B cell (primary cell): Measurements from ENCODE around the gene SEZ6L. TPM values are rescaled to one million over a fixed set of nuclear protein-coding genes. Genes with fewer than 3 reads are reported as not detected.
A peak's percentile ranks its signal among the peaks of the same experiment; 100 is the strongest.

Experiments used
- ATAC-seq: fragments of 200-7000 bp; cut with Tn5 transposase; one replicate; pipeline ENCODE4 v1.10.0; 2021; ENCODE audit warnings: low read depth, mild to moderate bottlenecking, moderate number of reproducible peaks, moderate library complexity
- CTCF ChIA-PET: fragments of 350-600 bp; sonication (Branson Sonifier 250); formaldehyde crosslinking; loops from one replicate; lab custom pipeline; 2021; ENCODE audit warnings: antibody characterized with exemption, inconsistent platforms; lab: Charles Lee
- POLR2A ChIA-PET: fragments of 350-600 bp; sonication (Branson Sonifier 250); formaldehyde crosslinking; loops from one replicate; lab custom pipeline; 2021; ENCODE audit warnings: antibody characterized with exemption; lab: Charles Lee
- DNase-seq: peaks from one replicate; pipeline ENCODE4 v3.0.0; 2013
- H2AFZ ChIP-seq: 2 replicates; pipeline ENCODE4 v1.6.1; 2012; ENCODE audit warnings: mild to moderate bottlenecking, low read depth, low read length; ENCODE audit not compliant: insufficient read depth, poor library complexity, severe bottlenecking
- H3K27ac ChIP-seq, 2 donors: 1 replicate in 1 of 2; 2 replicates in 1 of 2; pipeline ENCODE4 v1.5.1; 2012 to 2013; ENCODE audit warnings: low read length in 2 of 2, mild to moderate bottlenecking in 2 of 2, moderate library complexity in 1 of 2
- H3K27me3 ChIP-seq, 4 experiments: fragments of 200-600 bp in 1 of 4; sonication (generic) in 1 of 4; replicated peaks in 1 of 4; 1 replicate in 2 of 4; 2 replicates in 2 of 4; pipeline versions ENCODE4 v1.6.1 to v1.7.0; 2013 to 2016; ENCODE audit warnings: low read length in 3 of 4, mild to moderate bottlenecking in 2 of 4, mixed read lengths in 1 of 4, moderate library complexity in 1 of 4; ENCODE audit not compliant: insufficient read depth in 4 of 4, control insufficient read depth in 3 of 4; ENCODE audit errors: control extremely low read depth in 1 of 4
- H3K36me3 ChIP-seq, 2 experiments: replicated peaks in 1 of 2; 1 replicate in 1 of 2; 2 replicates in 1 of 2; pipeline versions ENCODE4 v1.6.1 to v1.7.1; 2013; ENCODE audit warnings: low read length in 1 of 2; ENCODE audit not compliant: insufficient read depth in 2 of 2, control insufficient read depth in 1 of 2; ENCODE audit errors: control extremely low read depth in 1 of 2, extremely low read depth in 1 of 2
- H3K4me1 ChIP-seq, 2 donors: fragments of 200-600 bp in 1 of 2; sonication (generic) in 1 of 2; 1 replicate in 1 of 2; 2 replicates in 1 of 2; pipeline versions ENCODE4 v1.5.1 to v1.6.1; 2013 to 2017; ENCODE audit warnings: low read length in 2 of 2; ENCODE audit not compliant: control insufficient read depth in 2 of 2, insufficient read depth in 2 of 2
- H3K4me2 ChIP-seq: replicated peaks from 2 replicates; pipeline ENCODE3; 2012; ENCODE audit warnings: mild to moderate bottlenecking, low read depth, low read length; ENCODE audit not compliant: poor library complexity, severe bottlenecking
- H3K4me3 ChIP-seq, 5 experiments: fragments of 200-600 bp in 1 of 5; sonication (generic) in 1 of 5; 1 replicate in 3 of 5; 2 replicates in 2 of 5; pipeline versions ENCODE4 v1.5.1 to v1.7.0; 2011 to 2016; ENCODE audit warnings: low read length in 4 of 5, mild to moderate bottlenecking in 4 of 5, low read depth in 2 of 5, control low read depth in 1 of 5, moderate library complexity in 1 of 5; ENCODE audit not compliant: insufficient read depth in 1 of 5; ENCODE audit errors: control extremely low read depth in 1 of 5, extremely low read depth in 1 of 5
- H3K79me2 ChIP-seq: fragments of 200-600 bp; sonication (generic); one replicate; pipeline ENCODE4 v1.6.0; 2016; ENCODE audit warnings: low read length; ENCODE audit not compliant: control insufficient read depth, insufficient read depth
- H3K9ac ChIP-seq: fragments of 200-600 bp; sonication (generic); 2 replicates; pipeline ENCODE4 v1.6.1; 2017; ENCODE audit warnings: mild to moderate bottlenecking, low read length, moderate library complexity
- H3K9me3 ChIP-seq, 3 donors: one replicate each; pipeline versions ENCODE4 v1.6.1 to v1.7.1; 2013; ENCODE audit warnings: low read length in 2 of 3; ENCODE audit not compliant: control insufficient read depth in 2 of 3, insufficient read depth in 1 of 3; ENCODE audit errors: control extremely low read depth in 1 of 3
- H4K20me1 ChIP-seq: 2 replicates; pipeline ENCODE4 v1.6.0; 2012; ENCODE audit warnings: mild to moderate bottlenecking, low read length; ENCODE audit not compliant: insufficient read depth, control insufficient read depth, poor library complexity, severe bottlenecking
- H3K27ac Mint-ChIP-seq: one replicate; pipeline ENCODE4 v1.8.0; 2021; ENCODE audit warnings: mixed read lengths
- H3K27me3 Mint-ChIP-seq: one replicate; pipeline ENCODE4 v1.8.0; 2021; ENCODE audit warnings: mixed read lengths
- H3K4me1 Mint-ChIP-seq: one replicate; pipeline ENCODE4 v1.8.0; 2021; ENCODE audit warnings: mixed read lengths
- H3K4me3 Mint-ChIP-seq: one replicate; pipeline ENCODE4 v1.8.0; 2021; ENCODE audit warnings: mixed read lengths
- H3K9me3 Mint-ChIP-seq: one replicate; pipeline ENCODE4 v1.8.0; 2022; ENCODE audit warnings: mixed read lengths; ENCODE audit not compliant: insufficient read depth
- EZH2 ChIP-seq: IDR thresholded peaks from 2 replicates; pipeline ENCODE4 v1.6.1; 2012; ENCODE audit warnings: borderline replicate concordance, low read depth, mild to moderate bottlenecking, moderate library complexity, low read length; ENCODE audit not compliant: insufficient read depth, poor library complexity, severe bottlenecking
- WGBS: methylation state at CpG from one replicate; pipeline ENCODE4 v1.1.5; 2013; ENCODE audit warnings: missing lambda C conversion rate; ENCODE audit not compliant: insufficient coverage; 5-methylcytosine and 5-hydroxymethylcytosine counted together
- intact Hi-C: fragments of 100-400 bp; cut with micrococcal nuclease; formaldehyde crosslinking; loops from one replicate; pipeline ENCODE4 v1.10.0; 2022
- polyA plus RNA-seq: library from polyadenylated mRNA; depleted of rRNA; stranded (reverse); fragments of >200 nt; gene quantifications from 2 replicates; pipeline ENCODE4 v1.2.3, GENCODE V29; 2012
- total RNA-seq, 2 donors: library from RNA; stranded (reverse); fragments of 120-200 nt in 1 of 2; gene quantifications; 1 replicate in 1 of 2; 2 replicates in 1 of 2; pipeline versions ENCODE4 v1.2.3 to v1.2.4, GENCODE V29; 2013 to 2022
- TF ChIP-seq, protein P1 (sequence below): fragments of 200-600 bp; IDR thresholded peaks from one replicate; pipeline ENCODE4 v1.8.0; 2022; ENCODE audit warnings: antibody characterized with exemption, mild to moderate bottlenecking

Gene SEZ6L
- total and polyA plus RNA-seq, 2 donors (not counting 1 experiment from before 2014, with no cell fraction given) = 0.04 TPM; not detected in 1

- ChIA-PET POLR2A (no interaction called here), CTCF (interaction anchor here (0.5 to 1.2 kb wide), 2 partner anchors 18 to 1077 kb away, joined by 3 to 4 read pairs; no protein-coding TSS in a partner anchor)
- no peak overlapping the region for H3K27ac ChIP-seq
- peaks cover 0 to 6% (median 0%) of the 10 kb centered on the region in 4 experiments for H3K27me3 ChIP-seq
- no peak overlapping the region for H3K4me3 Mint-ChIP-seq
- H3K4me1 Mint-ChIP-seq = no peaks in the 10 kb centered on the region
- TF ChIP-seq, protein P1, sequence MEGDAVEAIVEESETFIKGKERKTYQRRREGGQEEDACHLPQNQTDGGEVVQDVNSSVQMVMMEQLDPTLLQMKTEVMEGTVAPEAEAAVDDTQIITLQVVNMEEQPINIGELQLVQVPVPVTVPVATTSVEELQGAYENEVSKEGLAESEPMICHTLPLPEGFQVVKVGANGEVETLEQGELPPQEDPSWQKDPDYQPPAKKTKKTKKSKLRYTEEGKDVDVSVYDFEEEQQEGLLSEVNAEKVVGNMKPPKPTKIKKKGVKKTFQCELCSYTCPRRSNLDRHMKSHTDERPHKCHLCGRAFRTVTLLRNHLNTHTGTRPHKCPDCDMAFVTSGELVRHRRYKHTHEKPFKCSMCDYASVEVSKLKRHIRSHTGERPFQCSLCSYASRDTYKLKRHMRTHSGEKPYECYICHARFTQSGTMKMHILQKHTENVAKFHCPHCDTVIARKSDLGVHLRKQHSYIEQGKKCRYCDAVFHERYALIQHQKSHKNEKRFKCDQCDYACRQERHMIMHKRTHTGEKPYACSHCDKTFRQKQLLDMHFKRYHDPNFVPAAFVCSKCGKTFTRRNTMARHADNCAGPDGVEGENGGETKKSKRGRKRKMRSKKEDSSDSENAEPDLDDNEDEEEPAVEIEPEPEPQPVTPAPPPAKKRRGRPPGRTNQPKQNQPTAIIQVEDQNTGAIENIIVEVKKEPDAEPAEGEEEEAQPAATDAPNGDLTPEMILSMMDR = no peak
- TF ChIP-seq EZH2 = no peak
- 69% methylated on average over 5 of the region's 8 CpGs for WGBS
- H3K4me3 ChIP-seq = no peak overlapping the region
- DNase-seq (no peak), ATAC-seq (no peak)
- no peaks in the 10 kb centered on the region for H3K4me1 ChIP-seq
- H3K27me3 Mint-ChIP-seq = peaks cover 33% of the 10 kb centered on the region
- intact Hi-C loops = no loop called here
- H3K9me3 Mint-ChIP-seq = no peaks in the 10 kb centered on the region
- H3K9me3 ChIP-seq = no peaks in the 10 kb centered on the region
- H4K20me1 ChIP-seq = no peaks in the 10 kb centered on the region
- H3K36me3 ChIP-seq = no peaks in the 10 kb centered on the region
- H3K4me2 ChIP-seq = no peak overlapping the region
- H3K9ac ChIP-seq = no peak overlapping the region
- H3K79me2 ChIP-seq = no peaks in the 10 kb centered on the region
- H2AFZ ChIP-seq = no peak overlapping the region
- no peak overlapping the region for H3K27ac Mint-ChIP-seq
These were observed 159.0 kb downstream of the SEZ6L start for GRCh38 chr22:26328221-26328620.

DNA sequence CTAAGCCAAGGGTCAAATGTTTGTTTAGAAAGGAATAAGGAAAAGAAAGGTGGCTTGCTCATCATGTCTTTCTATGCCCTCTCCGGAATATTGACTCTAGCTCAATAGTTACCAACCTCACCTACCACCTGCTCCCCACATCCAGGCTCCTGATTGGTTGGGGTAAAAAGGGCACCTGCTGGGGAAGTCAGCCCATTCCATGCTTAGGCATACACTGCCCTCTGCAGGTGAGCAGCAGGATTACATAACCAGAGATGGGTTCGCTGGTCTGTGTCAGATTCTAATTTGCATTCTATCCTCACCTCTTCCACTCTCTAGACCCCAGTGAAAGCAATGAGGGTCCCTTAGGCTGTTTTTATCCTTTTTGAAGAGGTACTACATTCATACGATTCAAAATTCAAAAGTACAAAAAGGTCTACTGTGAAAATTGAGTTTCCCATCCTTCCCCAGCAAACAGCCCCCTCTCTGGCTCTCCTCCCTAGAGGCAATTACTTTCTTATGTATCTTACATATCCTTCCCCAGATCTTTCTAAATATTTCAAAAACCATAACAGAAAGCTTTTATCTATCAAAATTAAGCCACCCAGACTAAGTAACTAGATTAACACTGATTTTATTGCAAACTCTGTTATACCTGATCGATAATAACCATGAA, 161.8 kb downstream of the SEZ6L start:
- H3K27ac ChIP-seq = no peak overlapping the region
- ATAC-seq (peak; percentile 80), DNase-seq (peak; percentile 70)
- no peaks in the 10 kb centered on the region for H3K9me3 ChIP-seq
- H3K4me3 ChIP-seq = no peak overlapping the region
- no peaks in the 10 kb centered on the region for H3K4me1 ChIP-seq
- intact Hi-C loops = loop anchor here (5.0 kb wide), 1 partner anchor 434 kb away; no protein-coding TSS in a partner anchor
- no peaks in the 10 kb centered on the region for H3K4me1 Mint-ChIP-seq
- no peaks in the 10 kb centered on the region for H3K9me3 Mint-ChIP-seq
- 6% methylated on average over 2 of the region's 4 CpGs for WGBS
- H3K27me3 Mint-ChIP-seq = peaks cover 33% of the 10 kb centered on the region
- H3K36me3 ChIP-seq = no peaks in the 10 kb centered on the region
- H3K27me3 ChIP-seq = peaks cover 0 to 12% (median 0%) of the 10 kb centered on the region in 4 experiments
- H3K27ac Mint-ChIP-seq = no peak overlapping the region
- H3K9ac ChIP-seq = no peak overlapping the region
- TF ChIP-seq, protein P1 = peak; percentile 88
- TF ChIP-seq EZH2 = no peak
- no peaks in the 10 kb centered on the region for H3K79me2 ChIP-seq
- H4K20me1 ChIP-seq = no peaks in the 10 kb centered on the region
- POLR2A ChIA-PET = no interaction called here
- no peak overlapping the region for H3K4me2 ChIP-seq
- H3K4me3 Mint-ChIP-seq = no peak overlapping the region
- CTCF ChIA-PET = interaction anchor here (0.8 to 2.2 kb wide), 7 partner anchors 9 to 1128 kb away, joined by 3 to 9 read pairs (median 3); no protein-coding TSS in a partner anchor
- no peak overlapping the region for H2AFZ ChIP-seq
